IMR-90 (cell line): ENCODE data around the gene DERA. TPM values are rescaled to one million over a fixed set of nuclear protein-coding genes. Genes with fewer than 3 reads are reported as not detected.

Experiments
- ATAC-seq: fragments of 200-7000 bp; cut with Tn5 transposase; 2 replicates; pipeline ENCODE4 v1.9.1; 2020; ENCODE audit warnings: low read depth, mild to moderate bottlenecking, moderate library complexity
- BruUV-seq: library from RNA; stranded (reverse); fragments of 400-500 nt; replicated peaks from 2 replicates; lab custom pipeline; 2021; lab: Mats Ljungman, UMichigan
- CTCF ChIA-PET: fragments of 300-600 bp; formaldehyde crosslinking; extraction: SDS; loops from one replicate; lab custom pipeline; 2021; ENCODE audit warnings: antibody characterized with exemption; lab: Yijun Ruan, JAX
- POLR2A ChIA-PET: fragments of 300-600 bp; sonication (Branson Sonifier 250); formaldehyde crosslinking; loops from one replicate; lab custom pipeline; 2022; ENCODE audit warnings: antibody characterized with exemption; ENCODE audit not compliant: unreplicated experiment; lab: Charles Lee
- DNase-seq: peaks from one replicate; pipeline ENCODE4 v3.0.0; 2013
- H2AFZ ChIP-seq: replicated peaks from 2 replicates; pipeline ENCODE3; 2013; ENCODE audit warnings: low read length, mild to moderate bottlenecking; ENCODE audit not compliant: poor library complexity
- H2AK5ac ChIP-seq: 2 replicates; pipeline ENCODE4 v1.6.1; 2013; ENCODE audit warnings: low read depth, low read length, inconsistent platforms
- H2AK9ac ChIP-seq: replicated peaks from 2 replicates; pipeline ENCODE3; 2013; ENCODE audit warnings: mild to moderate bottlenecking, low read depth, low read length, moderate library complexity; ENCODE audit not compliant: poor library complexity
- H2BK120ac ChIP-seq: 2 replicates; pipeline ENCODE4 v1.6.1; 2013; ENCODE audit warnings: low read depth, low read length, inconsistent platforms
- H2BK15ac ChIP-seq: 3 replicates; pipeline ENCODE4 v1.6.1; 2013; ENCODE audit warnings: low read depth, low read length, inconsistent platforms
- H2BK20ac ChIP-seq: 2 replicates; pipeline ENCODE4 v1.6.1; 2013; ENCODE audit warnings: low read depth, mild to moderate bottlenecking, inconsistent platforms, low read length, moderate library complexity
- H2BK5ac ChIP-seq: 2 replicates; pipeline ENCODE4 v1.6.1; 2013; ENCODE audit warnings: mild to moderate bottlenecking, low read depth, low read length, inconsistent platforms; ENCODE audit not compliant: poor library complexity, severe bottlenecking
- H3K14ac ChIP-seq: replicated peaks from 2 replicates; pipeline ENCODE4 v1.6.1; 2013; ENCODE audit warnings: low read depth, low read length, inconsistent platforms
- H3K18ac ChIP-seq: 2 replicates; pipeline ENCODE4 v1.6.1; 2013; ENCODE audit warnings: low read depth, low read length, control low read depth
- H3K23ac ChIP-seq: 2 replicates; pipeline ENCODE4 v1.6.1; 2013; ENCODE audit warnings: low read depth, low read length, inconsistent platforms
- H3K27ac ChIP-seq: 2 replicates; pipeline ENCODE4 v1.5.1; 2013; ENCODE audit warnings: mild to moderate bottlenecking, control low read depth, low read length; ENCODE audit not compliant: insufficient read depth
- H3K27me3 ChIP-seq: 2 replicates; pipeline ENCODE4 v1.6.1; 2013; ENCODE audit warnings: low read length; ENCODE audit not compliant: control insufficient read depth, insufficient read depth
- H3K36me3 ChIP-seq: 2 replicates; pipeline ENCODE4 v1.6.1; 2013; ENCODE audit warnings: low read length, mixed read lengths; ENCODE audit not compliant: control insufficient read depth, insufficient read depth
- H3K4ac ChIP-seq: 2 replicates; pipeline ENCODE4 v1.6.1; 2013; ENCODE audit warnings: low read depth, low read length, inconsistent platforms
- H3K4me1 ChIP-seq: 2 replicates; pipeline ENCODE4 v1.6.1; 2013; ENCODE audit warnings: low read length, mixed read lengths; ENCODE audit not compliant: control insufficient read depth, insufficient read depth
- H3K4me2 ChIP-seq: 2 replicates; pipeline ENCODE4 v1.6.1; 2013; ENCODE audit warnings: low read depth, mild to moderate bottlenecking, control low read depth, low read length, moderate library complexity
- H3K4me3 ChIP-seq: 2 replicates; pipeline ENCODE4 v1.5.1; 2013; ENCODE audit warnings: low read depth, mild to moderate bottlenecking, control low read depth, low read length, moderate library complexity; ENCODE audit not compliant: insufficient read depth
- H3K56ac ChIP-seq: 2 replicates; pipeline ENCODE4 v1.6.1; 2013; ENCODE audit warnings: low read length, inconsistent platforms; ENCODE audit not compliant: insufficient read depth; ENCODE audit errors: extremely low read depth
- H3K79me1 ChIP-seq, 2 experiments: 2 replicates each; pipeline ENCODE4 v1.6.1; 2013; ENCODE audit warnings: low read length in 2 of 2, inconsistent platforms in 1 of 2, low read depth in 1 of 2
- H3K9ac ChIP-seq: 2 replicates; pipeline ENCODE4 v1.6.1; 2013; ENCODE audit warnings: low read depth, low read length, control low read depth
- H3K9me1 ChIP-seq: 2 replicates; pipeline ENCODE4 v1.6.1; 2013; ENCODE audit warnings: low read length, inconsistent platforms; ENCODE audit not compliant: insufficient read depth
- H3K9me3 ChIP-seq: 2 replicates; pipeline ENCODE4 v1.6.1; 2013; ENCODE audit warnings: low read length; ENCODE audit not compliant: control insufficient read depth, insufficient read depth
- H4K20me1 ChIP-seq: 2 replicates; pipeline ENCODE4 v1.6.1; 2013; ENCODE audit warnings: low read length, inconsistent platforms; ENCODE audit not compliant: insufficient read depth
- H4K5ac ChIP-seq: 2 replicates; pipeline ENCODE4 v1.6.1; 2013; ENCODE audit warnings: mild to moderate bottlenecking, low read depth, low read length, control low read depth
- H4K8ac ChIP-seq, 2 experiments: 2 replicates each; pipeline ENCODE4 v1.6.1; 2013; ENCODE audit warnings: low read depth in 2 of 2, low read length in 2 of 2, control low read depth in 1 of 2, inconsistent platforms in 1 of 2
- H4K91ac ChIP-seq: 2 replicates; pipeline ENCODE4 v1.6.1; 2013; ENCODE audit warnings: low read depth, low read length, inconsistent platforms; ENCODE audit not compliant: insufficient read depth
- CEBPB ChIP-seq: IDR thresholded peaks from 2 replicates; pipeline ENCODE4 v1.6.1; 2012; ENCODE audit warnings: low read depth, low read length, improper control_type of control experiment
- FOS ChIP-seq: fragments of 150-350 bp; IDR thresholded peaks from 2 replicates; pipeline ENCODE4 v1.6.1; 2016; ENCODE audit warnings: low read depth, low read length
- MAFK ChIP-seq: IDR thresholded peaks from 2 replicates; pipeline ENCODE4 v1.6.1; 2012; ENCODE audit warnings: low read depth, low read length, improper control_type of control experiment
- RFX5 ChIP-seq: IDR thresholded peaks from 2 replicates; pipeline ENCODE4 v1.8.0; 2012; ENCODE audit warnings: low read depth, mild to moderate bottlenecking, low read length, moderate library complexity
- SMC3 ChIP-seq: fragments of 150-350 bp; IDR thresholded peaks from 2 replicates; pipeline ENCODE4 v1.6.1; 2016; ENCODE audit warnings: low read depth, mild to moderate bottlenecking, antibody characterized with exemption, low read length, moderate library complexity
- WGBS, 2 experiments: methylation state at CpG; one replicate each; pipeline versions ENCODE4 v1.1.5 to v1.1.7; 2013; ENCODE audit warnings: missing lambda C conversion rate in 2 of 2; ENCODE audit not compliant: insufficient read length in 1 of 2; ENCODE audit errors: extremely low coverage in 2 of 2; 5-methylcytosine and 5-hydroxymethylcytosine counted together
- dilution Hi-C: fragments of 300-500 bp; cut with HindIII; formaldehyde crosslinking; loops from one replicate; pipeline ENCODE4 v1.14.3; 2018; ENCODE audit warnings: low sequenced_read_pairs; ENCODE audit not compliant: unreplicated experiment
- in situ Hi-C: fragments of 300-500 bp; cut with MboI; formaldehyde crosslinking; loops from 3 replicates; pipeline ENCODE4 v1.14.3; 2019; ENCODE audit warnings: low sequenced_read_pairs, inconsistent platforms, mixed read lengths
- intact Hi-C: fragments of 100-400 bp; cut with micrococcal nuclease; formaldehyde crosslinking; loops from 2 replicates; pipeline ENCODE4 v1.10.0; 2022
- polyA plus RNA-seq, 3 experiments: library from polyadenylated mRNA; depleted of rRNA; stranded (reverse); fragments of >200 nt; gene quantifications; 2 replicates each; pipeline ENCODE4 v1.2.3, GENCODE V29; 2012; ENCODE audit warnings: low replicate concordance in 1 of 3
- total RNA-seq: library from RNA; depleted of rRNA; stranded (reverse); fragments of >200 nt; gene quantifications from 2 replicates; pipeline ENCODE4 v1.2.3, GENCODE V29; 2012
- TF ChIP-seq, protein P1 (sequence below): fragments of 150-350 bp; IDR thresholded peaks from 2 replicates; pipeline ENCODE4 v1.6.1; 2016; ENCODE audit warnings: low read depth, mild to moderate bottlenecking, low read length, moderate library complexity, borderline replicate concordance
- TF ChIP-seq, protein P2 (sequence below): fragments of 150-350 bp; IDR thresholded peaks from 2 replicates; pipeline ENCODE4 v1.6.1; 2017; ENCODE audit warnings: mild to moderate bottlenecking, antibody characterized with exemption, low read length, low read depth

Gene DERA
- total and polyA plus RNA-seq, 2 of the 4 experiments (the other 2 are of a cell fraction), result 28.1 to 58.6 TPM

DNA sequence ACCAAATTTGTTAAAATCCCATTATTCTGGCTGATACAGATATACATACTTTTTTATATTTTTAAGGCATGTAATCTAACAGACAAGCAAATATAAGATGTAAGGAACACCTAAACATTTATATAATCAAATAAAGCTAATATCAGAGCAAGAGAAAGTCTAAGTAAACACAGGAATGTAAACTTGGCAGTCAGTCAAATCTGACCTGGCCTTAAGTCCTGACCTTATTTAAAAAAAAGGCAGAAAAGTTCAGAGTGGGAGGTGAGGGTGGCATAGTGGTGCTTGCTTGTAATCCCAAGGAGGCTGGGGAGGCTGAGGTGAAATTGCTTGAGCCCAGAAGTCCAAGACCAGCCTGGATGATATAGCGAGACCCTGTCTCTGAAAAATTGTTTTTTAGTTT, 152.6 kb downstream of the DERA start:
- Histone ChIP-seq H3K9me1 (no peaks in the 10 kb centered on the region), H2BK5ac (no peak overlapping the region), H3K9ac (no peak overlapping the region), H3K4ac (no peak overlapping the region), H3K4me1 (no peaks in the 10 kb centered on the region), H4K8ac (no peak overlapping the region), H4K91ac (no peak overlapping the region), H3K9me3 (no peaks in the 10 kb centered on the region), H3K18ac (no peak overlapping the region), H2AFZ (no peak overlapping the region), H3K36me3 (no peaks in the 10 kb centered on the region), H3K56ac (no peak overlapping the region), H2AK5ac (no peak overlapping the region), H3K4me3 (no peak overlapping the region), H4K5ac (no peak overlapping the region), H3K27me3 (no peaks in the 10 kb centered on the region; the same call in 1 of the 2 replicates), H2BK15ac (no peak overlapping the region), H3K14ac (no peak overlapping the region), H3K4me2 (no peak overlapping the region), H2BK120ac (no peak overlapping the region), H4K20me1 (no peaks in the 10 kb centered on the region), H3K23ac (no peak overlapping the region), H3K27ac (no peak overlapping the region), H2AK9ac (no peak overlapping the region), H2BK20ac (no peak overlapping the region), H3K79me1 (no peaks in the 10 kb centered on the region)
- intact Hi-C loops (no loop called here), in situ Hi-C loops (no loop called here), dilution Hi-C loops (no loop called here)
- DNase-seq (peak; percentile 4), ATAC-seq (no peak)
- ChIA-PET POLR2A (no interaction called here), CTCF (no interaction called here)
- TF ChIP-seq CEBPB (no peak), MAFK (no peak), FOS (no peak), SMC3 (no peak), RFX5 (no peak)
- TF ChIP-seq, protein P1, sequence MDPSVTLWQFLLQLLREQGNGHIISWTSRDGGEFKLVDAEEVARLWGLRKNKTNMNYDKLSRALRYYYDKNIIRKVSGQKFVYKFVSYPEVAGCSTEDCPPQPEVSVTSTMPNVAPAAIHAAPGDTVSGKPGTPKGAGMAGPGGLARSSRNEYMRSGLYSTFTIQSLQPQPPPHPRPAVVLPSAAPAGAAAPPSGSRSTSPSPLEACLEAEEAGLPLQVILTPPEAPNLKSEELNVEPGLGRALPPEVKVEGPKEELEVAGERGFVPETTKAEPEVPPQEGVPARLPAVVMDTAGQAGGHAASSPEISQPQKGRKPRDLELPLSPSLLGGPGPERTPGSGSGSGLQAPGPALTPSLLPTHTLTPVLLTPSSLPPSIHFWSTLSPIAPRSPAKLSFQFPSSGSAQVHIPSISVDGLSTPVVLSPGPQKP, result no peak
- TF ChIP-seq, protein P2, sequence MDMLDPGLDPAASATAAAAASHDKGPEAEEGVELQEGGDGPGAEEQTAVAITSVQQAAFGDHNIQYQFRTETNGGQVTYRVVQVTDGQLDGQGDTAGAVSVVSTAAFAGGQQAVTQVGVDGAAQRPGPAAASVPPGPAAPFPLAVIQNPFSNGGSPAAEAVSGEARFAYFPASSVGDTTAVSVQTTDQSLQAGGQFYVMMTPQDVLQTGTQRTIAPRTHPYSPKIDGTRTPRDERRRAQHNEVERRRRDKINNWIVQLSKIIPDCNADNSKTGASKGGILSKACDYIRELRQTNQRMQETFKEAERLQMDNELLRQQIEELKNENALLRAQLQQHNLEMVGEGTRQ, result no peak
- whole genome bisulfite sequencing, 2 experiments, result no CpG with 5 or more reads among the region's 1 CpG
- no TSS peak for BruUV-seq
